ENCODE measurements around the gene CHST11. TPM values are rescaled to one million over a fixed set of nuclear protein-coding genes. Genes with fewer than 3 reads are reported as not detected.

CHST11 gene
- total RNA-seq, 1 donor from 2014 or later, result 7.7 TPM

DNA sequence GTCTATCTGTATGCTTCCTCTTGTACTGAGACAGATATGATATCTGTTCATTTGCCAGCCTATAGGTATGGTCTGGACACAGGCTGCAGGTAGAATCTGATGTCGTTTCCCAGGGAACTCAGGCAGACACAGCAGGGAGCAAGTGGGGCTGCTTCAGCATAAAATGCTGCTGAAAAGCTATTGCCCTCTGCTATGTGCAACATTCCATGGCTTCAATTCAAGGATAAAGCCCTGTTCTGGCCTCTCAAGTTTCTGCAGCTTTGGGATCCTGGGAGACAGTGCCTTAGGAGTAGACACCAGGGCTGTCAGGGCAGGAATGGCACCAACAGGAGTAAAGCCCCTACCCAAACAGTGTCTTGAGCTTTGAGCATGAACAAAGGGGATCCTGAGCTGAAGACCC, 327.8 kb downstream of the CHST11 start:
- Mint-ChIP-seq H3K4me3 (no peak overlapping the region), H3K27me3 (ENCODE audit: insufficient read depth, low read depth) (peaks cover 2% of the 10 kb centered on the region), H3K27ac (peak overlapping the region; percentile 67), H3K4me1 (peaks cover 15% of the 10 kb centered on the region), H3K36me3 (no peaks in the 10 kb centered on the region), H3K9me3 (peaks cover 3% of the 10 kb centered on the region)
- Histone ChIP-seq H3K36me3 (no peaks in the 10 kb centered on the region), H3K27me3 (no peaks in the 10 kb centered on the region), H3F3A (ENCODE audit: low read depth) (no peaks in the 10 kb centered on the region), H3K27ac (no peak overlapping the region), H3K4me3 (no peak overlapping the region), H3K9ac (no peak overlapping the region), H4K20me1 (ENCODE audit: low read depth) (no peaks in the 10 kb centered on the region), H3K79me2 (ENCODE audit: low read depth) (no peaks in the 10 kb centered on the region), H2AFZ (replicated peaks) (no peak overlapping the region), H3K4me1 (peaks cover 19% of the 10 kb centered on the region), H3K4me2 (peak overlapping the region; percentile 1), H3K9me3 (ENCODE audit: low read depth) (no peaks in the 10 kb centered on the region)
- TF ChIP-seq EZH2 (IDR thresholded peaks at IDR 0.05) (no peak), EZH2phosphoT487 (IDR thresholded peaks at IDR 0.05) (no peak)
- TF ChIP-seq, protein P1, sequence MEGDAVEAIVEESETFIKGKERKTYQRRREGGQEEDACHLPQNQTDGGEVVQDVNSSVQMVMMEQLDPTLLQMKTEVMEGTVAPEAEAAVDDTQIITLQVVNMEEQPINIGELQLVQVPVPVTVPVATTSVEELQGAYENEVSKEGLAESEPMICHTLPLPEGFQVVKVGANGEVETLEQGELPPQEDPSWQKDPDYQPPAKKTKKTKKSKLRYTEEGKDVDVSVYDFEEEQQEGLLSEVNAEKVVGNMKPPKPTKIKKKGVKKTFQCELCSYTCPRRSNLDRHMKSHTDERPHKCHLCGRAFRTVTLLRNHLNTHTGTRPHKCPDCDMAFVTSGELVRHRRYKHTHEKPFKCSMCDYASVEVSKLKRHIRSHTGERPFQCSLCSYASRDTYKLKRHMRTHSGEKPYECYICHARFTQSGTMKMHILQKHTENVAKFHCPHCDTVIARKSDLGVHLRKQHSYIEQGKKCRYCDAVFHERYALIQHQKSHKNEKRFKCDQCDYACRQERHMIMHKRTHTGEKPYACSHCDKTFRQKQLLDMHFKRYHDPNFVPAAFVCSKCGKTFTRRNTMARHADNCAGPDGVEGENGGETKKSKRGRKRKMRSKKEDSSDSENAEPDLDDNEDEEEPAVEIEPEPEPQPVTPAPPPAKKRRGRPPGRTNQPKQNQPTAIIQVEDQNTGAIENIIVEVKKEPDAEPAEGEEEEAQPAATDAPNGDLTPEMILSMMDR (IDR thresholded peaks at IDR 0.05), result no peak
- DNase-seq (ENCODE audit: low spot score), result peak; percentile 32

DNA sequence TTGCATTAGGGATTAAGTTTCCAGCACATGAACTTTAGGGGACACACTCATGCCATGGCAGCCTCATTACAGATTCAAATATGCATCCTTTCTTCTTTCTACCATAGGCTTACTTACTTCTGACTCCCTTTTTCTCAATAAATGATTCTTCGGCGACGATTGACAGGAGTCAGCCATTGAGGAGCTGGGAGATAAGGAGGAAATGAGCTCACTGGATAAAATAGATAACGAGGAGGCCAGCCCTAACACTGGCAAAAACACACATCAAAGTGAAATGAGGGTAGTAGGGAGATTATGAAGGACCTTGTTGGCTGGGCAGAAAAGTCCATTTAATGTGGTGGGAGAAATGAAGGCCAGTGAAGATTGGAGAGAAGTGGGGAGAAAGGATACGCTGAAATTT, 329.1 kb downstream of the CHST11 start:
- Mint-ChIP-seq H3K27me3 (ENCODE audit: insufficient read depth, low read depth) (peaks cover 2% of the 10 kb centered on the region), H3K4me3 (no peak overlapping the region), H3K4me1 (peaks cover 21% of the 10 kb centered on the region), H3K9me3 (no peaks in the 10 kb centered on the region), H3K36me3 (no peaks in the 10 kb centered on the region), H3K27ac (no peak overlapping the region)
- Histone ChIP-seq H3K9me3 (ENCODE audit: low read depth) (no peaks in the 10 kb centered on the region), H3K27me3 (no peaks in the 10 kb centered on the region), H4K20me1 (ENCODE audit: low read depth) (no peaks in the 10 kb centered on the region), H3K4me2 (no peak overlapping the region), H3K36me3 (no peaks in the 10 kb centered on the region), H3K9ac (no peak overlapping the region), H3K27ac (no peak overlapping the region), H3K4me1 (peaks cover 21% of the 10 kb centered on the region), H3K79me2 (ENCODE audit: low read depth) (no peaks in the 10 kb centered on the region), H2AFZ (replicated peaks) (no peak overlapping the region), H3K4me3 (no peak overlapping the region), H3F3A (ENCODE audit: low read depth) (no peaks in the 10 kb centered on the region)
- TF ChIP-seq EZH2 (IDR thresholded peaks at IDR 0.05) (no peak), EZH2phosphoT487 (IDR thresholded peaks at IDR 0.05) (no peak)
- TF ChIP-seq, protein P1 (IDR thresholded peaks at IDR 0.05), result no peak
- DNase-seq (ENCODE audit: low spot score), result no peak

DNA sequence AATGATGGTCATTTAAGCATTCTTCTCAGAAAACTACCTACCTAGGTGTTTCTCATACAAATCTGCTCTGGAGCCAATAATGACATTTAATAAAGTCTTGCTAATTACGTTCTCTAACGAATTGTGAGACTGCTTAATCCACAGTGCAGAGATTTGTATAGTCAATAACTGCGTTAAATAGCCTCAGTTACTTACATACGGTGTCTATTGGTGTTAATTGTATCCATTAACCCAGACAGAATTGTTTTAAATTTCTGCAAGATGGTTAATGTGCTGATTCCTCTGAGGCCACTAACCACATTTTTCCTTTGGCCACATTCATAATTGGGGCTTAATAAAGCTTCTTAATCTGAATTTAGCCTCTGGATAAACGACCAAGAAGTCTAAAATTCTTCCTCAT, 329.6 kb downstream of the CHST11 start:
- Histone ChIP-seq H3K27me3 (no peaks in the 10 kb centered on the region), H3F3A (ENCODE audit: low read depth) (no peaks in the 10 kb centered on the region), H3K4me3 (no peak overlapping the region), H3K9ac (no peak overlapping the region), H4K20me1 (ENCODE audit: low read depth) (no peaks in the 10 kb centered on the region), H3K9me3 (ENCODE audit: low read depth) (no peaks in the 10 kb centered on the region), H3K36me3 (no peaks in the 10 kb centered on the region), H3K4me2 (no peak overlapping the region), H3K4me1 (peaks cover 21% of the 10 kb centered on the region), H3K27ac (no peak overlapping the region), H2AFZ (replicated peaks) (no peak overlapping the region), H3K79me2 (ENCODE audit: low read depth) (no peaks in the 10 kb centered on the region)
- Mint-ChIP-seq H3K36me3 (no peaks in the 10 kb centered on the region), H3K4me1 (peaks cover 21% of the 10 kb centered on the region), H3K4me3 (no peak overlapping the region), H3K27me3 (ENCODE audit: insufficient read depth, low read depth) (peaks cover 2% of the 10 kb centered on the region), H3K27ac (no peak overlapping the region), H3K9me3 (no peaks in the 10 kb centered on the region)
- TF ChIP-seq, protein P1 (IDR thresholded peaks at IDR 0.05), result no peak
- TF ChIP-seq EZH2 (IDR thresholded peaks at IDR 0.05) (no peak), EZH2phosphoT487 (IDR thresholded peaks at IDR 0.05) (no peak)
- no peak for DNase-seq (ENCODE audit: low spot score)

Data from neural progenitor cell (in vitro differentiated cells).